Suppressor macrophage treated with lipopolysaccharide for 4 hours (primary cell): Measurements from ENCODE around the gene USP34.
A peak's percentile ranks its signal among the peaks of the same experiment; 100 is the strongest.

Experiments
- DNase-seq: peaks from one replicate; pipeline ENCODE4 v3.0.0-alpha.2; 2020

USP34 gene

DNA sequence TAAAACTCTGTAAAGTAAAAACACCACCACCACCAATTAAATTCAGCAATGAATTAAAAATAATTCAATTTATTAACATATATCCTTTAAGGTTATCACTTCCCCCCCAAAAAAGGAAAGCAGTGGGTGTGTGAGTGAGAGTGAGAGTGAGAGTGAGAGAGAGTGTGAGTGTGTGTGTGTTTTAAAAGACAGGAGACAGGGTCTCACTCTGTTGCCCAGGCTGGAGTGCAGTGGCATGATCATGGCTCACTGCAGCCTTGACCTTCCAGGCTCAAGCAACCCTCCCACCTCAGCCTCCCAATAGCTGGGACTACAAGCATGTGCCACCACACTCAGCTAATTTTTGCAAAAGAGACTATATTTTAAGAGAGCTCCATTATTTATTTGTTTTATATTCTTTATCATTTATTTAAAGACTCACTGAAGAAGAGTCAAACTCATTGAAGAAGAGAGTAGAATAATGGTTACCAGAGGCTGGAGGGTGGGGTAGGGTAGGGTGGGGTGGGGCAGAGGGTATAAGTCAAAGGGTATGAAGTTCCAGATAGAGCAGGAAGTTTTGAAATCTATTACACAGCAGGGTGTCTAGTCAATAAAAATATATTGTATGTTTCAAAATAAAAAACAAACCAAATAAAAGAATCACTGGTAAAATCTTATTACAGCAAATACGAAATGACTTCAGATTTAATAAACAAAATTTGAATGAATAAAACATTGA is 187.3 kb downstream of the USP34 start:
- no peak for DNase-seq

- DNase-seq, result no peak
These were observed 188.7 kb downstream of the USP34 start for GRCh38 chr2:61282104-61282590.

GRCh38 chr2:61281321-61281720 is 189.6 kb downstream of the USP34 start:
- DNase-seq, result no peak

GRCh38 chr2:61277756-61278155 is 193.1 kb downstream of the USP34 start:
- no peak for DNase-seq

- DNase-seq, result no peak
These were observed 195.2 kb downstream of the USP34 start for GRCh38 chr2:61275575-61276184.

- DNase-seq, result peak; percentile 6
These were observed 198.3 kb downstream of the USP34 start for GRCh38 chr2:61272421-61273070.

- DNase-seq, result no peak
These were observed 202.6 kb downstream of the USP34 start for GRCh38 chr2:61268249-61268648.

DNA sequence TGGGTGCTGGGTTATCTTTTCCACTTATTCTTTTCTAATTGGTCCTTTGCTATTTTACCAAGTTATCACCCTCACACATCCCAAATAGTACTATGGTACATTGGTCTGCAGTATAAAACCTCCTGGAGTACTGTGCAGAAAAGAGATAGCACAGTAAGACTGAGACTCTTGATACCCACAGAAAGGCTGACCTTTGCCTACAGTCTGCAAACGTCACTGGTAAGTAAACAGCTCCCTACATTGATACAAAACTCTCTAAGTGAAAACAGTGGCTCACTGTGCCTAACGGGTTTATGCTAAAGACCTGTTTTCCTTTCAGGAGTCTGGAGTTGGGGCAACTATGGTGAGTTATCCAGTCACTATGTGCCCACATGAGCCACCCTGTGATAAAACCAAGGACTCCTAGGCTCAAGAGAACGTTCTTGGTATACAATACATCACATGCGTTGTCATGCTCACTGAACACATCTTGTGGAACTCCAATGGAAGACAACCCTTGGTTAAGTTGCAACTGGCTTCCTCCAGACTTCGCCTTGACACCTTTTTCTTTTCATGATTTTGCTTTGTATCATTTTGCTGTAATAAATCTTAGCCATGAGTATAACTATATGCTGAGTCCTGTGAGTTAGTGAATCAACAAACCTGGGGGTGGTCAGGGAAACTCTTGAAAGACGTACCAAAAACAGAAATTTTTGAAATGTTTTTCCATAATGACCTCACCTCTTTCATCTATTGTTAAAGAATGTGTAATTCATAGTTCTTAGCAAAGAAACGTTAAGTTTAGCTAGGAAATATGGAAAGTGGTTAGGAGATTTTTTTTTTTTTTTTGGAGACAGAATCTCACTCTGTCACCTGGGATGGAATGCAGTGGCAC is 204.0 kb downstream of the USP34 start:
- DNase-seq, result no peak

DNA sequence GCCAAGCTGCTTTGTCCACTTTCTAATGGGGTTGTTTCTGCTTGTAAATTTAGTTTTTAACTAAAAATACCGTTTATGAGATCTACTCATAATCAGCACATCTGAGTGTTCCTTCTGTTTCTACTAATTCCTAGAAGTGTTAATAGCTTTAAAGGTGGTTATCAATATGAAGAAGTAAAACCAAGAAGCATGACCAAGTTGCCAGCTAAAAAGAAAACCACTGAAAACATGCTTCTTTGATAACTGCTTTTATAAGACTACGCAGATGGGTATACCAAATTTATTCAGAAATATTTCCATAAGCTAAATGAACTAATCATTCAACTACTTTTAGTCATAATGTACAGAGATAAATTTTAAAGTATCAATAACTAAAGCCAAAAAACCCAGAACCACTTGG is 207.1 kb downstream of the USP34 start:
- no peak for DNase-seq

DNA sequence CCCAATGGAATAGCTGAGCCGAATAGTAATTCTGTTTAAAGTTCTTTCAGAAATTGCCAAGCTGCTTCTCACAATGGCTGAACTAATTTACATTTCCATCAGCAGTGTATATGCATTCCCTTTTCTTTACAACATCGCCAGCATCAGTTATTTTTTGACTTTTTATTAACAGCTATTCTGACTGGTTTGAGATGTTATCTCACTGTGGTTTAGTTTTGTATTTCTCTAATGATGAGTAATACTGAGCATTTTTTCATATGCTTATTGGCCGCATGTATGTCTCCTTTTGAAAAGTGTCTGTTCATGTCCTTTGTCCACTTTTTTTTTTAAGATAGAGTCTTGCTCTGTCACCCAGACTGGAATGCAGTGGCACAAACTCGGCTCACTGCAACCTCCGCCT is 208.2 kb downstream of the USP34 start:
- no peak for DNase-seq

GRCh38 chr2:61257446-61257845 is 213.4 kb downstream of the USP34 start:
- DNase-seq, result no peak

- no peak for DNase-seq
These were observed 215.1 kb downstream of the USP34 start for GRCh38 chr2:61255580-61256437.

DNA sequence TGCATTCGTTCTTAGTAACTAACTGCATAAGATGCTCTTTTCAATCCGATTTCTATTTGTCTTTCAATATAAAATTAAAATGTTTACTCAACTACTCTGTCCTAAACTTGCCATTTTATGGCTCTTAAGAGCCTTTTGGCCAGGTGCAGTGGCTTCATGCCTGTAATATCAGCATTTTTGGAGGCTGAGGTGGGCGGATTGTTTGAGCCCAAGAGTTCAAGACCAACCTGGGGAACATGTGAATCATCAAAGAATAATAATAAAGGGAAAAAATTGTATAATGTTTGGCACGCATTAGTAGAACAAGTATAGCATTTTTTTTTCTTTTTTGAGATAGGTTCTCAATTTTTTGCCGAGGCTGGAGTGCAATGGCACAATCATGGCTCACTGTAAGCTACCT is 216.4 kb downstream of the USP34 start:
- DNase-seq, result no peak

- no peak for DNase-seq
These were observed 217.8 kb downstream of the USP34 start for GRCh38 chr2:61253136-61253535.

DNA sequence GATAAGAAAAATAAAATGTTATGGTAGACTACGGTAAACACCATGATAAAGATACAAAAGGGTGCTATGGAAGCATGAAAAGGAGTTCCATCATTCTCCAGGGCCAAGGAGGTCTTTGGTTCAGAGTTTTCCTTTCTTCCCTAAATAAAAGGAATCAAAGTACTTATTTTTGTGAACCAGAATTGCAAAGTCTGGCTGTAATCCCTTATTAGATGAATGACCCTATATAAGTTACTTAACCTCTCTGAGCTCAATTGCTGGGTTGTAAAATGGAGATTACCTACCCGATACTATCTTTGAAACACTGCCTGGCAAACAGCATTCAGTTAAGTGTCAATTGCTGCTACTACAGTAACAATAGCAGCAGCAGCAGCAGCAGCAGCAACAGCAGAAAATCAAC is 218.9 kb downstream of the USP34 start:
- no peak for DNase-seq

- no peak for DNase-seq
These were observed 221.3 kb downstream of the USP34 start for GRCh38 chr2:61249521-61250071.

- DNase-seq, result no peak
These were observed 223.6 kb downstream of the USP34 start for GRCh38 chr2:61247204-61247812.

- DNase-seq, result no peak
These were observed 226.2 kb downstream of the USP34 start for GRCh38 chr2:61244694-61245093.

GRCh38 chr2:61241266-61241665 is 229.6 kb downstream of the USP34 start:
- no peak for DNase-seq

DNA sequence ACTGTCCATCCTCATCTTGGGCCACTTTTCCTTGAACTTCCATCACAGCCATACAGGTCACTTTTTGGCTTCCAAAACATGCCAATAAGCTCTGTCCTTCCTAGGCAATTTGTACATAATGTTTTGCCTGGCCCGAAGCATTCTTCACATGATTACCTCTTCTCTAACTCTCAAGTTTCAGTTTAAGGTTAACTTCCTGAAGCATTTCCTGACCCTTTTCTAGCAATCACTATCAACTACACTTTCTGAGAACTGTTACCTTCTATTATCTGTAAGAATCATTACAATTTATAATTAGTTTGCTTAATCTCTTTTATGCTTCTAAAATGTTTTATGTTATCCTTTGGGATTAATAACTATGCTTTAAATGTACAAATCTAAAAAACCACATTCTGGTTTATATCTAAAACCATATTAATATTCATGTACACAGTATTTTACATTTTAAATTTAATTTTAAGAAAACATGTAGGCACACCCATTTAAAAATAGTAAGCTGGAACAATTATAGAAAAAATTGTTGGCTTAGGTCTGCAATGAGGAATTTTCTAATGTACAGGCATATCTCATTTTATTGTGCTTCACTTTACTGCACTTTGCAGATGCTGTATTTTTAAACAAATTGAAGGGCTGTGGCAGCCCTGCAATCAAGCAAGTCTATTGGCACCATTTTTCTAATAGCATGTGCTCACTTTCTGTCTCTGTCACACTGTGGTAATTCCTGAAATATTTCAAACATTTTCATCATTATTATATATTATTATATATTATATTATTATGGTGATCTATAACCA is 232.5 kb downstream of the USP34 start:
- DNase-seq, result no peak

DNA sequence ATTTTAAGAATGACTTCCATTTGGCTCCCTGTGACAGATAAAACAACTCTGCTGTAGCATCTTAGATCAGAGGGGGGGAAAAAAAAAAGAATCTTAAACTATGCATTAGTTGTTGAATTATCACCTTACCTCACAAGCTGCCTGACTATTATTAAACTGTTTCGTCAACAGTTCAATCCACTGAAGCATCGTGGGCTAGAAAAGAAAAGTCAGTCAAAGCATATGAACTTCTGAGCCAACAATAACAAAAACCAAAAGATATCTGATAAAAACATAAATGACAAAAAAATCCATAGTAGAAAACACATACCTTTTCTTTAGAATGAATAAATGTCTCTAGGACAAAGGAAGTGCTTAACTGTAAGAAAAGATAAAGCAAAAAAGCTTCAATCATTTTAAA is 235.2 kb downstream of the USP34 start:
- DNase-seq, result no peak
